ENCODE measurements around the gene LDLRAP1. TPM values are rescaled to one million over a fixed set of nuclear protein-coding genes. Genes with fewer than 3 reads are reported as not detected.

LDLRAP1 gene
- total RNA-seq, 6 donors from 2014 or later, result 16.7 to 36.1 (median 30.5) TPM

- WGBS, 2 donors, result 89 to 90% methylated on average over 5 of the region's 5 CpGs
- DNase-seq (no peak), ATAC-seq (ENCODE audit: low FRiP score in 2 of 2) (no peak)
- no peak for TF ChIP-seq EP300 (IDR thresholded peaks at IDR 0.05)
- H3K9me3 ChIP-seq, result no peaks in the 10 kb centered on the region
- H3K36me3 ChIP-seq, result no peaks in the 10 kb centered on the region
- H3K4me1 ChIP-seq, result no peaks in the 10 kb centered on the region
- H3K27me3 ChIP-seq, result no peaks in the 10 kb centered on the region
- no peak overlapping the region for H3K27ac ChIP-seq
- no peak overlapping the region for H3K4me3 ChIP-seq
Measured at GRCh38 chr1:25519624-25520023, 23.8 kb upstream of the LDLRAP1 start.

DNA sequence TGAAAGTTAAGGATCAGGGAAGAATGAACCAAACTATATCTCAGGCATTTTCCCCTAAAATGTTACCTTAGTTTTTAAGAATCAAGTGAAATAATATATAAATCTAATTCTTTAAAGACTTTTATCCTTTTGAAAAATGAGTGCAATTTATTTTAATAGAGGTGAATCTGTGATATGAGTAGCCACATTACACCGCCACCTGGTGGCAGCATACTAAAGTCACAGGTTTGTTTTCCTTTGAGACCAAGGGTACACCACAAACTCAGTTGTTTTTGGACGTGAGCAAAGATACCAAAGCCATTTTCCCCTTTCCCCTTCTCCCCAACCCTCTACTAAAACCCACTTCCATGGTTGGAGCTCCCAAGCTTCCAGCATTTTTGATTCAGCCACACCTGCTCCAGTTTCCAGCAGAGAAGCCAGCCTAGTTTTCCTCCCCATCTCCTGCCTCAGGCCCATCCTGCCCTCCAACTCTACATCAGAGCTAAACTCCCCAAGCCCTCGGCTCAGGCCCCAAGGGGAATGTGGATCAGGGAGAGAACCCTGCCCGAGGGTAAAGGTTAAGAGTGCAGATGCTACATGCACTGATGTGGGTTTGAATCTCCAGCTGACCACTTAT lies 22.9 kb upstream of the LDLRAP1 start:
- Histone ChIP-seq H3K36me3 (no peaks in the 10 kb centered on the region), H3K9me3 (no peaks in the 10 kb centered on the region), H3K27me3 (no peaks in the 10 kb centered on the region), H3K27ac (no peak overlapping the region), H3K4me1 (no peaks in the 10 kb centered on the region), H3K4me3 (no peak overlapping the region)
- 18% methylated on average over 4 of the region's 4 CpGs for WGBS, 2 donors
- ATAC-seq (ENCODE audit: low FRiP score in 2 of 2), result peak in 1 of 2 donors; percentile 67
- no peak for TF ChIP-seq POLR2A (IDR thresholded peaks at IDR 0.05)
- peak; percentile 59 to 78 (median 72) for TF ChIP-seq CTCF (IDR thresholded peaks at IDR 0.05)
- no peak for TF ChIP-seq EP300 (IDR thresholded peaks at IDR 0.05)
- no peak for TF ChIP-seq POLR2AphosphoS5 (IDR thresholded peaks at IDR 0.05)
- DNase-seq, result peak in 1 of 2 donors; percentile 62

DNA sequence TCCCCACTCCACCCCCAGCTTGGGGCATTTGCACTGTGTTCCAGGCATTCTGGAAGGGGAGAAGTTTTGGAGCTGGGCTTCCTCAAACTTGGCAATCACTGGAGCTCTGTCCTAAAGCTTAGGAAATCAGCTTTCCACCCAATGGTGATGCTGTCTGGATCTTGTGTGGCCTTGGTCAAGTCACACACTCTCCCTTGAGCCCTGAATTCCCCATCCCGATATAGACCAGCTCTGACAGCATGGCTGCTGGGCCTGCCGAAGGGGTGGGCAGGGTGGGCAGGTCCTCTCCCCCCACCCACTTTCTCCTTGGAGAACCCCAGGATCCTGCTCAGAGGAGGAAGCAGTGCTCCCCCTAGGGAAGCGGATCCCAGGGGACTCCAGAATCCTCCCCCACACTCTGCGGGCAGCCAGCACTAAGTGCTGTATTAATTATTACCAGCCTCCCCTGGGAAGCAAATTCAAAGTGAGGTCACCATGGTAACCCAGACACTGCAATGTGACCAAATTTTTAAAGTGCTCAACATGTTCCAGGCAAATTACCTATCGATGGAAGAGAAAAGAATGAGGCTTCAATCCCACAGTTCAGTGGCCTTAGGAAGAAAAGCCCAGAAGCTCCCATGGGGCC lies 21.3 kb upstream of the LDLRAP1 start:
- no peaks in the 10 kb centered on the region for H3K27me3 ChIP-seq
- H3K36me3 ChIP-seq, result no peaks in the 10 kb centered on the region
- no peaks in the 10 kb centered on the region for H3K9me3 ChIP-seq
- no peak for DNase-seq
- H3K4me1 ChIP-seq, result no peaks in the 10 kb centered on the region
- 81 to 93% methylated on average over 3 to 5 of the region's 5 CpGs for WGBS, 2 donors
- no peak for TF ChIP-seq POLR2AphosphoS5 (IDR thresholded peaks at IDR 0.05)
- no peak for TF ChIP-seq POLR2A (IDR thresholded peaks at IDR 0.05)
- no peak for TF ChIP-seq CTCF (IDR thresholded peaks at IDR 0.05)
- no peak for TF ChIP-seq EP300 (IDR thresholded peaks at IDR 0.05)
- H3K4me3 ChIP-seq, result no peak overlapping the region
- no peak for ATAC-seq (ENCODE audit: low FRiP score in 2 of 2)
- no peak overlapping the region for H3K27ac ChIP-seq

- DNase-seq, result no peak
- no peaks in the 10 kb centered on the region for H3K27me3 ChIP-seq
- no peak overlapping the region for H3K27ac ChIP-seq
- no peaks in the 10 kb centered on the region for H3K9me3 ChIP-seq
- TF ChIP-seq POLR2A (IDR thresholded peaks at IDR 0.05) (no peak), CTCF (IDR thresholded peaks at IDR 0.05) (no peak), POLR2AphosphoS5 (IDR thresholded peaks at IDR 0.05) (no peak), EP300 (IDR thresholded peaks at IDR 0.05) (no peak)
- H3K36me3 ChIP-seq, result no peaks in the 10 kb centered on the region
- no peak overlapping the region for H3K4me3 ChIP-seq
- no peaks in the 10 kb centered on the region for H3K4me1 ChIP-seq
- ATAC-seq (ENCODE audit: low FRiP score in 2 of 2), result no peak
- 78 to 91% methylated on average over 10 of the region's 10 CpGs for WGBS, 2 donors
Measured at GRCh38 chr1:25523542-25523941, 19.9 kb upstream of the LDLRAP1 start.

DNA sequence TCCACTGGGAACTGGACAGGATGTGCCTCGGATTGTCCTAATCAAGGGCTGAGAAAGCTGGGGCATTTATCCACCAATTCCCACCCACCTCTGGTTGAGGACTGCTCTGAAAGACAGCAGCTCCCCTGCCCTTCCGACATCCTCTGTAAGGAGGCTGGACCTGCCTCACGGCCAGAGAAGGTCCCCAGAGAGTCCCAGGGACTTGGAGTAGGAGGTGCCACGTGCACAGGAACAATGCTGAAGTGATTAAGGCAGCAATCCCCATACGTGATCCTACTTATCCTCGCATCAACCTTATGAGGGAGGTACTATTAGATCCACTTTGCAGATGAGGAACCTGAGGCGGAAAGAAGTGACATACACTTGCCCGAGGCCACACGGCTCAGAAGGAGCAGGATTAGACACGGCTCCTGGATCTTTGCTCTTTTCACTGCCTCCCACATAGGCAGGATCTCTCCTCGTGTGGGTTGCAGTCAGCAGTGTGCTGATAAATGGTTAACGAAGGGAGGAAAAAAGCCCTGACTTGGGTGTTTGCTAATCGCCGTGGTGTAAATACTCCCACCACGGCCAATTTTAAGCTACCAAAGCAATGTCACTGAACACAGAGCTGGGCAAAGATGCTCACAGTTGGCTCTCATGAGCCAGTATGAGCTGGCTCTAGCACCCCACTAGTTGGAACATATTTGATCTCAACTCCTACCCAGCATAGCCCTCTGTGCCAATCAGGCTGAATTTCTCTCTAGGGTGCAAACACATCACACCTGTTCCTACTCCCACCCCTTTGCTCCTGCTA lies 18.6 kb upstream of the LDLRAP1 start:
- Histone ChIP-seq H3K27ac (no peak overlapping the region), H3K9me3 (no peaks in the 10 kb centered on the region), H3K4me1 (no peaks in the 10 kb centered on the region), H3K36me3 (no peaks in the 10 kb centered on the region), H3K4me3 (no peak overlapping the region), H3K27me3 (no peaks in the 10 kb centered on the region)
- no peak for DNase-seq
- no peak for TF ChIP-seq CTCF (IDR thresholded peaks at IDR 0.05)
- no peak for TF ChIP-seq EP300 (IDR thresholded peaks at IDR 0.05)
- no peak for TF ChIP-seq POLR2AphosphoS5 (IDR thresholded peaks at IDR 0.05)
- no peak for TF ChIP-seq POLR2A (IDR thresholded peaks at IDR 0.05)
- ATAC-seq (ENCODE audit: low FRiP score in 2 of 2), result no peak
- 80% methylated on average over 13 to 15 of the region's 15 CpGs for WGBS, 2 donors

All from upper lobe of left lung (tissue), 6 donors.